H1 (cell line): Measurements from ENCODE around the gene NEDD4L. TPM values are rescaled to one million over a fixed set of nuclear protein-coding genes. Genes with fewer than 3 reads are reported as not detected.

ENCODE experiments used
- BCL11A ChIP-seq, 2 experiments: IDR thresholded peaks; one replicate each; pipeline ENCODE4 v1.6.1; 2011; ENCODE audit warnings: low read depth in 2 of 2, low read length in 2 of 2, mild to moderate bottlenecking in 2 of 2
- EP300 ChIP-seq, 2 experiments: IDR thresholded peaks; 1 replicate in 1 of 2; 2 replicates in 1 of 2; pipeline ENCODE4 v1.6.1; 2011 to 2012; ENCODE audit warnings: low read depth in 2 of 2, low read length in 2 of 2, mild to moderate bottlenecking in 2 of 2, borderline replicate concordance in 1 of 2, inconsistent platforms in 1 of 2, moderate library complexity in 1 of 2
- HDAC2 ChIP-seq, 2 experiments: fragments of 300-600 bp in 1 of 2; sonication (generic) in 1 of 2; IDR thresholded peaks; 2 replicates each; pipeline ENCODE4 v1.6.1; 2011 to 2012; ENCODE audit warnings: low read depth in 2 of 2, low read length in 2 of 2, mild to moderate bottlenecking in 2 of 2, moderate library complexity in 2 of 2, borderline replicate concordance in 1 of 2, inconsistent platforms in 1 of 2
- KDM1A ChIP-seq: fragments of 200-600, 300-600 bp; sonication (generic); IDR thresholded peaks from 2 replicates; pipeline ENCODE4 v1.7.1; 2016; ENCODE audit warnings: mild to moderate bottlenecking, low read length, borderline replicate concordance
- SIX5 ChIP-seq: IDR thresholded peaks from 2 replicates; pipeline ENCODE4 v1.6.1; 2011; ENCODE audit warnings: mild to moderate bottlenecking, low read depth, low read length
- polyA plus RNA-seq, 7 experiments: library from polyadenylated mRNA; depleted of rRNA in 3 of 7; stranded (reverse) in 5 of 7; unstranded in 2 of 7; fragments of >200 nt in 5 of 7; fragments of 200-250 nt in 2 of 7; gene quantifications; 1 replicate in 5 of 7; 2 replicates in 1 of 7; 4 replicates in 1 of 7; pipeline versions ENCODE4 v1.2.1 to v1.2.3, GENCODE V29; 2011 to 2013; ENCODE audit warnings: missing spikeins in 2 of 7, mixed read lengths in 2 of 7
- total RNA-seq: library from RNA; stranded (reverse); fragmentation: NEBNext Ultra II Directional; extraction: Animal tissue kit (Norgen Biotek cat#: 25700); gene quantifications from 2 replicates; pipeline ENCODE4 v1.2.1, GENCODE V29; 2021
- TF ChIP-seq, protein P1 (sequence below): IDR thresholded peaks from 2 replicates; pipeline ENCODE4 v1.6.1; 2012; ENCODE audit warnings: inconsistent platforms

Gene NEDD4L
- total and polyA plus RNA-seq, 2 of the 8 experiments (the other 6 are each of a cell fraction or from before 2014, with no cell fraction given): 37.3 to 69.8 TPM

DNA sequence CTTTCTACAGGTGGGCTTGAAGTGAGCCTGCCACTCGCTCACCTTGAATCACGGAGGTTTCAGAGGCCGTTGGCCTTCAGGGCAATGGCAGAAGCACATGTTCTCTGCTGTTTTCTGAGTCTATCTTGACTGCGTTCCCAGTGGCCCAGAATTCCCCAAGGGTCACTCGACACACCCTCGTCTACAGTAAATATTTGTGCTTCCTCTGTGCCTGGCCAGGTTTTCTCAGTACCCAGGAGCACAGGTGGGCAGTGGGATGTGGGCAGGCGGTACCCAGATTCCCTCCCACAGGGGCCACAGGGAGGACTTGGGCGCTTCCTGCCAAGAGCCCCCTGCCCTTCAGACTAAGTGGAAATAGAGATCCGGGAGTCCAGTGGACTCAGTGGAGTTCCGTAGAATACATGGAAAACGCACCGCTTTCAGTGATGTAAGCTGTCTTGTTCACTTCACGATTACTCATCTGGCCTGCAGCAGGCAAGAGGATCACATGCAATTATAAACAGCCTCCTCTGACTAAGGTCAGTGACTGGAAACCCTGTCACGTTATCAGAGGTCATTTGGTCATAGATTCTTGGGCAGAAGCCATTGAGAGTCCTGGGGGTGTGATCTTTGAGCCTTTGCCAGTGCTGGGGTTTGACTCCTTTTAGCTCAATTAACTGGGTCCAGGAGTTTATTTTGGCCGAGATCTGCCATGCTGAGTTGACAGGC lies 179.8 kb downstream of the NEDD4L start (continued):
- TF ChIP-seq BCL11A (IDR thresholded peaks at IDR 0.05; ENCODE audit: low read depth in 2 of 2, low read length in 2 of 2) (no peak), HDAC2 (IDR thresholded peaks at IDR 0.05; ENCODE audit: borderline replicate concordance in 1 of 2, low read depth in 2 of 2, low read length in 2 of 2) (no peak), SIX5 (no peak), EP300 (IDR thresholded peaks at IDR 0.05; ENCODE audit: borderline replicate concordance in 1 of 2, low read depth in 2 of 2, low read length in 2 of 2) (no peak), KDM1A (no peak)
- TF ChIP-seq, protein P1, sequence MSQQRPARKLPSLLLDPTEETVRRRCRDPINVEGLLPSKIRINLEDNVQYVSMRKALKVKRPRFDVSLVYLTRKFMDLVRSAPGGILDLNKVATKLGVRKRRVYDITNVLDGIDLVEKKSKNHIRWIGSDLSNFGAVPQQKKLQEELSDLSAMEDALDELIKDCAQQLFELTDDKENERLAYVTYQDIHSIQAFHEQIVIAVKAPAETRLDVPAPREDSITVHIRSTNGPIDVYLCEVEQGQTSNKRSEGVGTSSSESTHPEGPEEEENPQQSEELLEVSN: no peak
